Fibroblast of skin of right biceps (primary cell): Measurements from ENCODE around the gene ATP13A3.
A peak's percentile ranks its signal among the peaks of the same experiment; 100 is the strongest.

ENCODE experiments used
- DNase-seq: peaks from one replicate; pipeline ENCODE4 v3.0.0-alpha.2; 2013

The ATP13A3 gene

DNA sequence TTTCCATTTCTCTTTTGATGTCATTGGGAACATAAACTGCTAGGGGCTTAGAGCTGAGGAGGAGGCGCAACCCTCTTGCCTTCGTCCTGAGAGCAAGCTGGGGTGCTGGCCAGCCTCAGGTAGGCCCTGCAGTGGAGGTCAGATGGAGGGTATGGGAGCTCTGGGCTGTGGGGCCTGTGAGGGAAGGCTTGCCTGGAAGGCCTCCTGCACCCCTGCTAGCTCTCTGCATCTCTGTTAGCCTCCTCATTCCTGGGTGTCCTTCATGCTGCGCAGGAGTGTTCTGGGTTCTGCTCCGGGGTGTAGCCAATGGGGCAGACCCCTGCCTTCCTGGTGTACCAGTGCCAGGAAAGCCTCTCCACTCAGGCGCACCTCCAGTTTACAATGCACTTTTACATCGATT is 99.5 kb downstream of the ATP13A3 start:
- no peak for DNase-seq

DNA sequence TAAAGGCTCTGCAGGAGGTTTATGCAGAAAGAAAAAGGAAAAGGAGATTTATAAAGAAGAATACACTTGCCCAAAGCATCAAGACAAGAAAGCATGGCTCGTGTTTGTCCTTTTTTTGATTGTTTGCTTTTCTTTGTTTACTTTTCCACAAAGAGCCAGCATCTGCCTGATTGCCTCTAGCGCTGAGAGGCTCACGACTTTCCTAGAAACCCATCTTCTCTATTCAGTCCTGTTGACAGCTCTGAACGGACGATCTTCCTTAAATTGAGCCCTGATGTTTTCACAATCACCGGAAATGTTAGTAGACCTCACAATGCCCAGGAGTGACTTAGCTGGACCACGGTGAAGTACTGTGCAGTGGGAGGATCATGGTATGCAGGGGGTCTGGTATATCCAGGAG is 100.2 kb downstream of the ATP13A3 start:
- no peak for DNase-seq

GRCh38 chr3:194386066-194386465 is 100.7 kb downstream of the ATP13A3 start:
- DNase-seq, result no peak

- DNase-seq, result no peak
Measured at GRCh38 chr3:194384569-194385001, 102.2 kb downstream of the ATP13A3 start.

DNA sequence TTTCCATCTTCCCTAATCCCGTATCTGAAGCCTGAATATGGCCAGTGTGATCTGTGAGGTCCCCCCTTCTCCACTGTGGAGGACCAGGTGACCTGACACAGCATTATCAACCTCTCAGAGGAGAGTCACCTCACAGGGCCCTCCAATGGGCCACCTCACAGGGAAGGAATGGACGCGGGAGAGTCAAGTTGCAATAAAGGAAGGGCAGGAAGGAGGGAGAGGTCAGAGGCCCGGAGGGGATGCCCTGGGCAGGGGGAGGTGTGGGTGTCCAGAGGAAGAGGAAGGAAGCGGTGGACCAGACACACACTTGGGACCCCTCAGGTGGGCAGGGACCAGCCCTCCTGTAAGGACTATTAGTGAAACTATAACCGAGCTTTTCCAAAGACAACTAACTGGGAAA is 102.6 kb downstream of the ATP13A3 start:
- no peak for DNase-seq

- DNase-seq, result no peak
Measured at GRCh38 chr3:194383276-194383940, 103.4 kb downstream of the ATP13A3 start.

- no peak for DNase-seq
Measured at GRCh38 chr3:194382892-194383223, 103.9 kb downstream of the ATP13A3 start.

DNA sequence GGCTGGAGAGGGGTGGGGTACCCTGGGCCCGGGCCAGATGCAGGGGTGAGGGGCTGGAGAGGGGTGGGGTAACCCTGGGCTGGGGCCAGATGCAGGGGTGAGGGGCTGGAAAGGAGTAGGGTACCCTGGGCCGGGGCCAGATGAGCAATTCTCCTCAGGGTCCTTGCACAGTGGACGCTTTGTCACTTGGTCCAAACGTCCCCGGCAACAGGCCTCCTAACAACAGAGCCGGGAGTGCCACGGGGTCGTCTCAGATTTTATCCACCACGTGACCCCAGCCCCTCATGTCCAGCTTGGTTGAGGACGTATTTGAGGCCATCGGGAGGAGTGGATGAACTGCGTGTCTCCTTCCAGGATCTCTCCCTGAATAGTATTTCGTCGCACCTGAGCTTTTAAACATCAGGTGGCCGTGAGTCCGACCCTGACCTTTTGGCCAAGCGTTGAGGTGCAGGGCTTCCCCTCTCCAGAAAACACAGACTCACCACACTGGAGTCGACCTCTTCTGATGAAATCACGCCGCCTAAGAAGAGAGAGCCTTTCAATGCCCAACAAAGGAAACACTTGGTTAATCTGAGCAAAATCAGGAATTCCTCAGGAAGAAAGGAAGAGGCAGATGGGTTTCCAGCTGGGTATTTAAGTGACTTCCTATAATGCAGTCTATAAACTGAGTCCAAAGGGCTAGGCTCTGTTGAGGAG is 104.5 kb downstream of the ATP13A3 start:
- DNase-seq, result no peak

DNA sequence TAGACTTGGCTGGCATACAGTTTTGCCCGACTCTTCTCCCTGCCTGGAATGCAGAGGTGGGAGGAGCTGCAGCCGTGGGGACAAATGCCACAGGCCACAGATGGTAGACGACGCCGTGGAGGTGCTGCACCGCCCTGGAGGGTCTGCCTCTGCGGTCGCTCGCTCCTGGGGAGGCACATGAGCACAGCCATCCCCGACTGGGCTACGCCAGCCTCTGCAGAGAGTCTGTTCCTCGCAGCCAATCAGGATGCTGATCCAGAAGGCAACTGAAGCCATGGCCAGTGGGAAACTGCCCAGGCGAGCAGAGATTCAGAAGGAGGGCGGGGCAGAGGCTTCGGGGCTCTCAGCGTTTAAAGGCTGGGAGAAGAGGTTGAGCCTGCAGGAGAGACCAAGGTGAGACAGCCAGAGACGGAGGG is 105.3 kb downstream of the ATP13A3 start:
- DNase-seq, result no peak

DNA sequence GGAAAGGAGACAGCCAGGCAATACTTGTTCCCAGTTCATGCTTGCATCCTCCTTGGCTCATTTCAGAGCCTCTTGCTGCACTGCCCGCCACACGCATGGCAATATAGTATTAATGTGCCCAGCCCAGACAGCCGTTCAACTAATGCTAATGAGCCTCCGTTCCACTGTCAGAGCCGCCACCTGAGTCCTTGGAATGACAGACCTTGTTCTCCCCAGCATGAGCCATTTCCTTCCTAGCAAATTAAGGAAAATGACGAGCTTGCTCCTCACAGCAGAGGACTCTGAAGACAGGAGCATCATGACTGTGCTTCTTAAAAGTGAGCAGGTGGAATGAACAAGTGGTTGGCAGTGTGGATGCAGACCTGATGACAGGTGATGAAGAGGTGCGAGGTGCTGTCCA is 106.5 kb downstream of the ATP13A3 start:
- DNase-seq, result no peak

DNA sequence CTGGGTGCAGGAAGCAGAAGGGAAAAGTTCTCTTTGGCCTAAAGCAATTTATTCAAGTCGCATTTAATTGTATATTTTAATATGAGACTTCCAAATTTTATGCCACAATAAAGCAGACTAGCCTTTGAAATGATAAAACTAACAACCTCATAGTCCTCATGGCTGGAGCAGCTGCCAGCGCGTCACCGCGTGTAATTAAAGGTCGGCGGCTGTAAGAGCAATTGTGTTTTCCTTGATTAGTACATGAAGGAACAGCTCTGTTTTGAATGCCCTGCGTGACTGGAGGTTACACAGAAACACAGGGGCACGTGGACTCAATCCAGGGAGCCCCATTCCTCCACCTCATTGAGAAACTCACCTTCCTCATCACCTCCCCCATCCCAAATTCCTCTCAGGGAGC is 107.2 kb downstream of the ATP13A3 start:
- no peak for DNase-seq

DNA sequence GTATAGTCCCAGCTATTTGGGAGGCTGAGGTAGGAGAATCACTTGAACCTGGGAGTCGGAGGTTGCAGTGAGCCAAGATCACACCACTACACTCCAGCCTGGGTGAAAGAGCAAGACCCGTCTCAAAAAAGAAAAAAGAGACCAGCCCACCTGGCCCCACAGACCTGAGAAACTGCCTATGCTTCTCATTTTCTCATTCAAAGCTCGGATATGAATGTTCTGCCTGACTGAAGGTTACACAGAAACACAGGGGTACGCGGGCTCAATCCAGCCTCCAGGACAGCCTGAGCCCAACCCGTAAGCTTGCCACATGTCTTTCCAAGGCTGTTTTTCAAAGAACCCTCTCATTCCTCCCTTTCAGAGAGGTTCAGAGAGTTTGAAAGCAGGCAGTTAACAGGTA is 107.6 kb downstream of the ATP13A3 start:
- DNase-seq, result no peak

DNA sequence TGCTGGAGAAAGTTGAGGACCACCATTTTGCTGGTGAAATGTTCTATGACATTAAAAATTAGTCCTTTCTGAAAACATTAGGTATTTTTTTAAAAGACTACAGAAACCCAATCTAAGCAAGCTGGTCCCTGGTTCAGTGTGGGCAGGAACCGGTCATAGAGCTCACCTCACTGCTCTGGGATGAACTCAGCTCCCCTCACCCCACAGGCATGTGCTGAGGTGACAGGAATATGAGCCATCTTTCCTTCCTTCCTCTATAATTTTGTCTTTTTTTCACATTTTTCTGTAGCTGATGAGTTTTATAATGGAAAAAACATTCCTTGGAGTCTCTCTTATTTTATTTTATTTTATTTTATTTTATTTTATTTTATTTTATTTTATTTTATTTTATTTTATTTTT is 109.1 kb downstream of the ATP13A3 start:
- DNase-seq, result no peak

DNA sequence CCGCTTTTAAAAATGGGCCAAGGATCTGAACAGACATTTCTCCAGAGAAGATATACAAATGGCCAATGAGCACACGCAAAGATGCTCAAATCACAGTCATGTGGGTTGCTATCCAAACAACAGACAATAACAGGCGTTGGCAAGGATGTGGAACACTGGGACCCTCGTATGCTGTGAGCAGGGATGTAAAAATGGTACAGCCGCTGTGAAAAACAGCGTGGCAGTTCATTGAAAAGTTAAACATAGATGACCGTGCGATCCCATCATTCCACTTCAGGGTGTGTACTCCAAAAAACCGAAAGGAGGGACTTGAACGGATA is 110.6 kb downstream of the ATP13A3 start:
- DNase-seq, result no peak

GRCh38 chr3:194375473-194376240 is 111.1 kb downstream of the ATP13A3 start:
- no peak for DNase-seq

DNA sequence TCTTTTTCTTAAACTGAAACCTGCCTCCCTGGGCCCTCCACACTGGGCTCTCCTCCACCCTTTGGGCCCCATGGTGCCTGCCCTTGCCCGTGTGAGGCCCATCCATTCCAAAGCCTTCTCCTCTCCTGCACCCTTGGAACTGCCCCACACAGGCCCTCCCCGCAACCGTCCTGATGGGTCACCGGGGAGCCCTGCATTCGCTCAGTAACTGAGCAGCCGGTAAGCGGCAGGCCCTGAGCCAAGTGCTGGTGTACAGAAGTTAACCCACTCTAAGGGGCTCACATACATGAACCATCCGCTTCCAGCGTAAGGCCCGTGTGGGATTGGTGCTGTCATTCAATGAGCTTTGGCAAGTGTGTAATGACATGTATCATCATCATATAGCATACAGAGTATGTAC is 111.9 kb downstream of the ATP13A3 start:
- DNase-seq, result no peak

- DNase-seq, result no peak
Measured at GRCh38 chr3:194373899-194374298, 112.9 kb downstream of the ATP13A3 start.

GRCh38 chr3:194373028-194373427 is 113.8 kb downstream of the ATP13A3 start:
- DNase-seq, result no peak

- DNase-seq, result no peak
Measured at GRCh38 chr3:194370753-194371152, 116.0 kb downstream of the ATP13A3 start.

- DNase-seq, result peak; percentile 74
Measured at GRCh38 chr3:194369522-194370279, 117.1 kb downstream of the ATP13A3 start, which contains the start of gene LRRC15. Gene LRRC15 (minus strand): TSS chr3:194369743. CDS start chr3:194361043, 8,700 bp downstream.

DNA sequence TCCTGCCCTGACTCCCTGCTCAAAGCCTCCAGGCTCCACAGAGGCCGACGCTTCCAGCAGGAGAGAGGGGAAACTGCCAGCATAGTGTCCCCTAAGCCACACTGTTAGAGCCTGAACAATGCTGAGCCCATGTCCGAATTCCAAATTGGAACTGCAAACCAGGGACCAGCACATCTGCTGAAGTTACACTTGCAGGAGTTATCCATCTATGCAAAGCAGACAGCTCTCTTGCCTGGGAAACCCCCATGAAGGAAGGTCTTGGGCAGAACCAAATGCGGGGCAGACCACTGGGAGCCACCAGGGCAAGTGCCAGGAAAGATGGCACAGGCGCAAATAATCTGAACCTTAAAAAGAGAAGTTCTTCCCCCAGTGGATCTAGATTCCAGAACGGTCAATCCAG is 117.9 kb downstream of the ATP13A3 start:
- no peak for DNase-seq

- peak; percentile 83 for DNase-seq
Measured at GRCh38 chr3:194367992-194368841, 118.6 kb downstream of the ATP13A3 start.
